HG02884 (cell line): ENCODE data around the gene KLHL7.

ENCODE experiments used
- ATAC-seq: cut with Tn5 transposase; IDR thresholded peaks from one replicate; pipeline ENCODE4 v1.9.1; 2021; ENCODE audit warnings: mild to moderate bottlenecking, moderate library complexity; ENCODE audit not compliant: unreplicated experiment

KLHL7 gene

DNA sequence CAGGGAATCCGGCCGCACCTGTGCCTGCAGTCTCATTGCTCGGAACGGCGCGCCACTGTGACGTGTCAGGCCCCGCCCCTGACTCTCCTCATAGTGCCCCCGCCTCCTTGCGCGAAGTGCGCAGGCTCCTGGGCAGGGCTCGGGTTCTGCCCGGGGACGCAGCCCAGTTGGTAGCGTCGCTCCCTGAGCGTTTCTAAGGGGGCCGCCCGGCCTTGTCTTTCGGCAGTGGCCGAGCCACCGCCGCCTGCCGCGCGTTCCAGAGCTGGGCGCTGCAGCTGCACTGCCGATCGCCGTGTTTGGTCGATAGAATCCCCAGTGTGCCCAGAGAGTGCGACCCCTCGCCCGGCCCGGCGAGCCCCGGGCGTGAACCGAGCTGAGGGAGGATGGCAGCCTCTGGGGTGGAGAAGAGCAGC lies at the start of gene KLHL7:
KLHL7 (plus strand) TSS at position 142 of the 413 bp plus-strand sequence; CDS start at position 384, 242 bp downstream.
- peak; percentile 93 for ATAC-seq

DNA sequence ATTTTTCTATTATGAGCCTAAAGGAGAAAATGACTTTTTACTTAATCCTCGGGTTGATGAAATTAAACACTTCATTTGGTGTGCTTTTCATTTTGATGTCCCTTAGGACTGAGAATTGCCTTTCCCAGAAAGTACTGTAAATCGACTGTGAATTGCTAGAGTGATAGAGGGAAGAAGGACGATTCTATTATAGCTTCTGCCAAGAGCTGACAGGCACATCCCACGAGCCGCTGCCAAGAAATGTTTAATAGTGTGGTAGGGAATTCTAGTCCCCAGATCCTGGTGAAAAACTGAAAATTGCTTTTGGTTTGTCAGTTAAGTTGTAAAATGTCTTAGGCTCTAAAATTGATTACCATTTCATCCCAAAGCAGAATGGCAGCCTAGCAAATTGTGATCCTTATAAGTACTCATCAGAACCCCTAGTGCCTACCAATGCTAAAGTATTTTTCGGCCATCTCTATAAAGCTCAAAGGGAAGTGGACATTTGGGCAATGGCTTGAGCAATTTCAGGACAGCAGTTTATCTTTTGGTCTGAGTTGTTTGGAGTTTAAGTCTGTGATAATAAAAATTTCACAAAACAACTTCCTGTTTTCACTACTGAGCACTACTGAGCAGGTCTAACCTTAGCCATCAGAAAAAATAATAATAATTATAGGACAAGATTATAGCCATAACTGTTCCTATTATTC lies 47.0 kb upstream of the KLHL7 start:
- no peak for ATAC-seq

- no peak for ATAC-seq
Measured at GRCh38 chr7:23061327-23061726, 44.3 kb upstream of the KLHL7 start.

GRCh38 chr7:23062452-23062851 lies 43.1 kb upstream of the KLHL7 start:
- ATAC-seq, result no peak

GRCh38 chr7:23065974-23066373 lies 39.6 kb upstream of the KLHL7 start:
- ATAC-seq, result no peak

DNA sequence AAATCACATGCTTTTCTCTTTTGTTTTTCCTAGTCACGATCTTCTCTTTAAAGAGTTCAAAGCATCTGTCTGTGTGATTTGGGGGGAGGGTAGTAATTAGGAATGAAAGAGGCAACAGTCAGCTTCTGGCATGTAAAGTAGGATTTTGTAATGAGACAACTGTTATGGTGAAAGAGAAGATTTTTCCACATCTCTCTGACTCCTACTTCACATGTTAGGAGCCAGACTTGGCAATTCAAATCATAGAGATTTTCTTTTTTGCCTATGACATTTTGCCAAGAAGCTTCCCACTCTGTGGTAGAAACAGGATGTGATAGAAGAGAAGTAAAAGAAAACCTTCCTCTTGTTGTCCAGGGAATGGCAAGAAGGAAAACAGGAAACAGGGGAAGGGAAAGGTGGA lies 38.3 kb upstream of the KLHL7 start:
- ATAC-seq, result no peak

GRCh38 chr7:23072048-23072447 lies 33.5 kb upstream of the KLHL7 start:
- ATAC-seq, result no peak

- ATAC-seq, result no peak
Measured at GRCh38 chr7:23072922-23073321, 32.7 kb upstream of the KLHL7 start.

DNA sequence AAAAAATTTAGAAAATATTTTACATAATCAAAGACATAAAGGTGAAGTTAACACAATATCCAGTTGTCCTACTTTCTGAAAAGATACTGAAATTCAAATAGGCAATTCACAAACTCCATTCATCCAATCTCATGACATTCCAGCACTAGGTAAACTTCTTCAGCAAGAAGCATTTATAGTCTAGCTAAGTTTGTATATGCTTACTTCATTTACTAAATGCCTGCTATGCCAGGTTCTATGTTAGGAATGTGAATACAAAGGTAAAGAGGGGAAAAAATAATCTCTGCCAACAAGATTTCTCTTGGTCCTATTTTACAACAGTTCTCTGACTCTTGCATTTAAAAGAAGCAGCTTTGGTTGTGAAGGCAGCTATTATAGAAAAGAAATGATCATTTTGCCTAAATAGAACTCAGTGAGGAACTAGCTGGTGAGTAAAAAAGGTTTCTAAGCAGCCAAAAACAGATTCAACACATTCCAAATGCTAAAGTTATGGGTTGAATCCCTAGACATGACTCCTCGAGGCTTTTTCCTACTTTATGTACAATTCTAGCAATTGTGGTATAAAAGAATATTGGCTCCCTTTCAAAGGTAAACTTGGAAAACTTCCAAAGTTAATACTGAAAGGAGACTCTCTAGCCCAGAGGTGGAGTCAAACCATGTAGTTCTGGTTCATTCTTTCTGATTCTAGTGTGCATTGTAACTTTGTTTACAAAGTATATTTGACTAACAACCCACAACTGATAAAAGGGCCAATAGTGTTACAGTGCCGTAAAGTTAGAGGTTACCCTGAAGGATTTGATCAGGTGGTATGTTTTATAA lies 30.9 kb upstream of the KLHL7 start:
- ATAC-seq, result no peak

GRCh38 chr7:23075571-23075970 lies 30.0 kb upstream of the KLHL7 start:
- no peak for ATAC-seq

- ATAC-seq, result no peak
Measured at GRCh38 chr7:23076772-23077171, 28.8 kb upstream of the KLHL7 start.

GRCh38 chr7:23093111-23093510 lies 12.5 kb upstream of the KLHL7 start:
- no peak for ATAC-seq

DNA sequence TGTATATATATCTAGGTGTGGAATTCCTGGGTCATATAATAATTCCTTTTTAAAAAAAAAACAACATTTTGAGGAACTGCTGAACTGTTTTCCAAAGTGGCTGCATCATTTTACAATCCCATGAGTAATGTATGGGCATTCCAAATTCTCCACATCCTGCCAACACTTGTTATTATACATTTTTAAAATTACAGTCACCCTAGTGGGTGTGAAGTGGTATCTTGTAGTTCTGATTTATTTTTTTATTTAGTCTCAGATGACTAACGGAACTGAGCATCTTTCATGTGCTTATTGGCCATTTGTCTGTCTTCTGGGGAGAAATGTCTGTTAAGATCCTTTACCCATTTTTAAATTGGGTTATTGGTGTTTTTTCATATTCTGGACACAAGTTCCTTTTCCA lies 12.0 kb upstream of the KLHL7 start:
- ATAC-seq, result no peak

DNA sequence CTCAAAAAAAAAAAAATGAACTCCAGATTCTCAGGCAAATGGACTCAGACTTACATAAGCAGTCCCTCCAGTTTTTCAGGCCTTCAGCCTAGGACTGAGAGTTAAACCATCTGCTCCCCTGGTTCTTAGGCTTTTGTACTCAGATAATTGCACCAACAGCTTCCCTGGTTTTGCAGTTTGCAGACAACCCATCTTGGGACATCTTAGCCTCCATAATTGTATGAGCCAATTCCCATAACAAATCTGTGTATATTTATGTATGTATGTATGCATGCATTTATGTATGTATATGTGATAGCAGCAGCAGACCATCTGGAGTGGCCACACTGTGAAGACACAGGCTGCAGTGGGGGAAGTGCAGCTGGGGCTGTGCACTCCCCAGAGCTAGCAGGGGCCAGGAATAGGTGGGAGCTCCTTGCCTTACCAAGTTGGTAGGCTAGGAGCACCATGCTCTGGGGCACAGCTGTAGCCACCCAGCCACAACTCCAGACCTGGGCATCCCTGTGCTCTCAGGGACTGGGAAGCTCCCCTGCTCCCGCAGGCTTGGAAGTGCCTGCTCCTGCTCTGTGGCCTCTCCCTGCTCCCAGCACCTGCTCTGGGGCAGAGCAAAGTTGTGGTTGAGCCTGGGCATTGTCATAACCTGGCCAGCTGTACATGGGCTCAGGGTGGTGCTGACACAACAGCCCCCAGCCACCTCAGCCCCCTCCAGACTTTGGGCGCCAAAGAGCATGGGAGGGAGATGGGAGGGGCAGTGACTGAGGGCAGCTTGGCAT lies 8.9 kb upstream of the KLHL7 start:
- no peak for ATAC-seq

- ATAC-seq, result no peak
Measured at GRCh38 chr7:23098029-23098428, 7.6 kb upstream of the KLHL7 start.

DNA sequence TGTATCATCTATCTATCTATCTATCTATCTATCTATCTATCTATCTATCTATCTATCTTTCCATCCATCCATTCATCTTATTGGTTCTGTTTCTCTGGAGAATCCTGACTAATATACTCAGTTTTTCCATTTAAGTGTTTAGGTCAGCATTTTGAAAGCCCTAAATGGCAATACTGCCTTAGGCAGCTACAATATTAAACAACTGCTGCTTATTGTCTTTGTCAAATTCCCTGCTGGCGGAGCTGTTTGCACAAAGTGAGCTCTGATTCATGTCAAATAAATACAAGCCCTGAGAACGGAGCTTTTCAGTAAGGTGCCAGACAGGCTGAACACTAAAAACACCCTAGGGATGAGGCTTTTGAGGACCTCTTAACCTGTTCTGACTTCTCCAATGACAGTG lies 7.1 kb upstream of the KLHL7 start:
- ATAC-seq, result no peak

DNA sequence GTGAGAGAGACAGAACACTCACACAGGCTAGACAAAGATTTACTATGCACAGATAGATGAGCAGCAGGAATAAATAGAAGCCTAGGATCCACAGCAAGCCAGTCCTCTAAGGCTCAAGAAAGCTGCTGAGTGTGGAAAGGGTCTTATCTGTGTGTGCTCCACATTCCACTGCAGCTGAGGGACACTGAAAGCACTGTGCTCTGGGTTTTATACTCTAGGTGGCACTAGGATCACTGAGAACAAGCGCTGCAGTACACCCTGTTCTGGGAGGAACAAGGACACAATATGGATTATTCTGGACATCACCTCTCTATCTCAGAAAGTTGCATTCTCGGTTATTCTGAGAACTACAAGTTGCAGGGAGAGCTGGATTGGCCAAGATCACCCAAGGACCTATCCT lies 4.9 kb upstream of the KLHL7 start:
- ATAC-seq, result no peak

DNA sequence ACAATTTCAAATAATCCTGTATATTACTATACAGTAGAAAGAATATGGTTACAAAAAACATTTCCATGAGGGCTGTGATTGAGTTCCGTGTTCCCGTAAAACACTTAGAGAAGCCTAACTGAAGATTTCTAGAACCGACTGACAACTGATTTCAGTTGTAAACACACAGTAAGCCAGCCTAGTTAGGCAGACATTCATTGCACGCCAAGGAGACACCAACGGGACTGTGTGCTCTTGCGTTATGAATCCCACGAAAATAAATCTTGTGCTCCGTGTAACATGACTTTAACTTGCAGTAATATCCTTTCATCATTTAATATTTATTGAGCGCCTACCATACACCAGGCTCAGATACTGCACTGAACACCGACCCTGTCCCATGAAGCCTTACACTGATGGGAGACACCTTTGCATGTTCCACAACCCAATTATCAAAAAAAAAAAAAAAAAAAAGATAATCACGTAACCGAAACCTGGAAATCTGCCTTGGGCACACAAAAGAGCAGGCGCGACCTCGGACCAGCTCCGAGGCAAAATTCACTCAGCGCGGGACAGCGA lies 420 bp upstream of the KLHL7 start:
- peak; percentile 16 for ATAC-seq

DNA sequence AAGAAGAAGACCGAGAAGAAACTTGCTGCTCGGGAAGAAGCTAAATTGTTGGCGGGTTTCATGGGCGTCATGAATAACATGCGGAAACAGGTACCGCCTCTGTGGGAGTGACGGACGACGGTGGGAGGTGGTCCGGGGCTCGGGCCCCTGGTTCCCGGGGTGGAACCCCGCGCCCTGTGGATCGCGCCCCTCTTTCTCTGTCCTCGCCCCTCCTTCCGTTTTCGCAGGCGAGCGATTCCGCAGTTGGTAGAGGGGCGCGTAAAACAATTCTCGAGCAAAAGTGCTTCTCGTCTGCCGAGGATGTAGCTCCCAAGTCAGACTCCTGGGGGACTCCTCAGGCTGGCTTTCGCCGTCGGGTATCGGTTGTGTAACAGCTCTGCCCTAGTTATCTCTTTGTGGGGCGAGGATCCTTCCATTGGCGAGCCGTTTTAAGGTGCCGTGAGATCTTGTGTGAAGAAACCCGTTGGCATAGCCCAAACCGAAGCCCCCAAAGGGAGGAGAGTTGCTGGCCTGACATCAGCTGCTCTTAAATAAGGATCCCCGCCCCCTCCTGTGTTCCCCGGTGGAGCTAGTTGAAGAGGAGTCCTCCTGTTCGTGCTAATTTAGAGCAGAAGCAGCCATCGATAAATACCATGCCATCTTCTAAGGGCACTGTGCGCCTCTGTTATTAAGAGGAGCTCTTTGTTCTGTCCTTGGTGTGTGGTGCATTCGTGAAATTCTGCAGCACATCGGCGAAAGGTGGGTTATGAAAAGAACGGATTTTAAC lies 655 bp downstream of the KLHL7 start:
- ATAC-seq, result peak; percentile 30

- no peak for ATAC-seq
Measured at GRCh38 chr7:23106823-23107663, 1.5 kb downstream of the KLHL7 start.
